T-helper 1 cell treated with Interleukin-12 subunit alpha and Interleukin-12 subunit beta and Interleukin-4 antibody, amounts not matched to agents 30 μg/mL and 1 μg/mL, for 36 hours (primary cell): ENCODE data around the gene CLEC7A.

Experiments used
- H3K27ac Mint-ChIP-seq: one replicate; pipeline ENCODE4 v1.8.0; 2021; ENCODE audit warnings: mild to moderate bottlenecking, mixed read lengths
- H3K27me3 Mint-ChIP-seq: one replicate; pipeline ENCODE4 v1.8.0; 2021; ENCODE audit warnings: low read depth, mixed read lengths
- H3K36me3 Mint-ChIP-seq: one replicate; pipeline ENCODE4 v1.8.0; 2021; ENCODE audit warnings: low read depth, mixed read lengths
- H3K4me1 Mint-ChIP-seq: one replicate; pipeline ENCODE4 v1.8.0; 2021; ENCODE audit warnings: low read depth, mixed read lengths
- H3K4me3 Mint-ChIP-seq: one replicate; pipeline ENCODE4 v1.8.0; 2021; ENCODE audit warnings: mild to moderate bottlenecking, moderate library complexity, mixed read lengths
- H3K9me3 Mint-ChIP-seq: one replicate; pipeline ENCODE4 v1.8.0; 2021; ENCODE audit warnings: mixed read lengths

Gene CLEC7A

GRCh38 chr12:10121278-10121677, 8.7 kb downstream of the CLEC7A start:
- no peaks in the 10 kb centered on the region for H3K4me1 Mint-ChIP-seq
- no peaks in the 10 kb centered on the region for H3K9me3 Mint-ChIP-seq
- no peak overlapping the region for H3K27ac Mint-ChIP-seq
- no peaks in the 10 kb centered on the region for H3K36me3 Mint-ChIP-seq
- H3K27me3 Mint-ChIP-seq: peaks cover 32% of the 10 kb centered on the region
- H3K4me3 Mint-ChIP-seq: no peak overlapping the region

- H3K27ac Mint-ChIP-seq: no peak overlapping the region
- H3K27me3 Mint-ChIP-seq: peaks cover 18% of the 10 kb centered on the region
- H3K9me3 Mint-ChIP-seq: no peaks in the 10 kb centered on the region
- no peaks in the 10 kb centered on the region for H3K36me3 Mint-ChIP-seq
- no peak overlapping the region for H3K4me3 Mint-ChIP-seq
- no peaks in the 10 kb centered on the region for H3K4me1 Mint-ChIP-seq
These were observed 10.9 kb downstream of the CLEC7A start for GRCh38 chr12:10119066-10119465.

GRCh38 chr12:10115890-10116289, 14.1 kb downstream of the CLEC7A start:
- Mint-ChIP-seq H3K4me1 (no peaks in the 10 kb centered on the region), H3K27ac (no peak overlapping the region), H3K4me3 (no peak overlapping the region), H3K9me3 (no peaks in the 10 kb centered on the region), H3K27me3 (peaks cover 16% of the 10 kb centered on the region), H3K36me3 (no peaks in the 10 kb centered on the region)

GRCh38 chr12:10115311-10115710, 14.7 kb downstream of the CLEC7A start:
- Mint-ChIP-seq H3K36me3 (no peaks in the 10 kb centered on the region), H3K4me1 (no peaks in the 10 kb centered on the region), H3K4me3 (no peak overlapping the region), H3K27ac (no peak overlapping the region), H3K9me3 (no peaks in the 10 kb centered on the region), H3K27me3 (peaks cover 16% of the 10 kb centered on the region)

- Mint-ChIP-seq H3K27me3 (peaks cover 7% of the 10 kb centered on the region), H3K4me1 (no peaks in the 10 kb centered on the region), H3K9me3 (no peaks in the 10 kb centered on the region)
These were observed 16.1 kb downstream of the CLEC7A start for GRCh38 chr12:10113920-10114319.

GRCh38 chr12:10113075-10113474, 16.9 kb downstream of the CLEC7A start:
- no peaks in the 10 kb centered on the region for H3K4me1 Mint-ChIP-seq
- no peak overlapping the region for H3K4me3 Mint-ChIP-seq
- no peak overlapping the region for H3K27ac Mint-ChIP-seq
- H3K27me3 Mint-ChIP-seq: peaks cover 7% of the 10 kb centered on the region
- H3K36me3 Mint-ChIP-seq: no peaks in the 10 kb centered on the region
- no peaks in the 10 kb centered on the region for H3K9me3 Mint-ChIP-seq

More at GRCh38 chr12:10113920-10114319, 16.1 kb downstream of the CLEC7A start:
- Mint-ChIP-seq H3K27ac (no peak overlapping the region), H3K4me3 (no peak overlapping the region), H3K36me3 (no peaks in the 10 kb centered on the region)

GRCh38 chr12:10111451-10111850, 18.5 kb downstream of the CLEC7A start:
- no peaks in the 10 kb centered on the region for H3K36me3 Mint-ChIP-seq
- H3K27me3 Mint-ChIP-seq: peaks cover 8% of the 10 kb centered on the region
- no peaks in the 10 kb centered on the region for H3K9me3 Mint-ChIP-seq
- no peaks in the 10 kb centered on the region for H3K4me1 Mint-ChIP-seq
- H3K27ac Mint-ChIP-seq: no peak overlapping the region
- H3K4me3 Mint-ChIP-seq: no peak overlapping the region

- Mint-ChIP-seq H3K4me1 (no peaks in the 10 kb centered on the region), H3K36me3 (no peaks in the 10 kb centered on the region), H3K27me3 (peaks cover 17% of the 10 kb centered on the region), H3K4me3 (no peak overlapping the region), H3K27ac (no peak overlapping the region), H3K9me3 (peaks cover 4% of the 10 kb centered on the region)
These were observed 19.6 kb downstream of the CLEC7A start for GRCh38 chr12:10110256-10110844.

GRCh38 chr12:10102322-10102721, 27.7 kb downstream of the CLEC7A start:
- H3K4me3 Mint-ChIP-seq: no peak overlapping the region
- H3K36me3 Mint-ChIP-seq: no peaks in the 10 kb centered on the region
- H3K9me3 Mint-ChIP-seq: peaks cover 11% of the 10 kb centered on the region
- H3K27me3 Mint-ChIP-seq: peaks cover 15% of the 10 kb centered on the region
- no peak overlapping the region for H3K27ac Mint-ChIP-seq
- H3K4me1 Mint-ChIP-seq: no peaks in the 10 kb centered on the region

- Mint-ChIP-seq H3K4me1 (no peaks in the 10 kb centered on the region), H3K27ac (no peak overlapping the region), H3K4me3 (no peak overlapping the region), H3K27me3 (peaks cover 15% of the 10 kb centered on the region), H3K9me3 (peaks cover 11% of the 10 kb centered on the region), H3K36me3 (no peaks in the 10 kb centered on the region)
These were observed 28.3 kb downstream of the CLEC7A start for GRCh38 chr12:10101648-10102220.

GRCh38 chr12:10101042-10101579, 28.9 kb downstream of the CLEC7A start:
- H3K4me3 Mint-ChIP-seq: no peak overlapping the region
- H3K27me3 Mint-ChIP-seq: peaks cover 14% of the 10 kb centered on the region
- no peaks in the 10 kb centered on the region for H3K4me1 Mint-ChIP-seq
- no peak overlapping the region for H3K27ac Mint-ChIP-seq
- peaks cover 11% of the 10 kb centered on the region for H3K9me3 Mint-ChIP-seq
- no peaks in the 10 kb centered on the region for H3K36me3 Mint-ChIP-seq

GRCh38 chr12:10098791-10099190, 31.2 kb downstream of the CLEC7A start, which contains the start of gene CLEC1A:
TSS of gene CLEC1A (minus strand) at chr12:10098985. CDS start at chr12:10098922, 63 bp downstream.
- Mint-ChIP-seq H3K27ac (no peak within 1 kb of the TSS), H3K4me1 (no peaks in the 10 kb centered on the region), H3K9me3 (peaks cover 6% of the 10 kb centered on the region), H3K27me3 (peaks cover 4% of the 10 kb centered on the region), H3K36me3 (no peaks in the 10 kb centered on the region), H3K4me3 (no peak within 1 kb of the TSS)

- no peaks in the 10 kb centered on the region for H3K36me3 Mint-ChIP-seq
- H3K27ac Mint-ChIP-seq: no peak overlapping the region
- no peaks in the 10 kb centered on the region for H3K9me3 Mint-ChIP-seq
- H3K4me3 Mint-ChIP-seq: no peak overlapping the region
- no peaks in the 10 kb centered on the region for H3K4me1 Mint-ChIP-seq
- H3K27me3 Mint-ChIP-seq: no peaks in the 10 kb centered on the region
These were observed 32.5 kb downstream of the CLEC7A start for GRCh38 chr12:10097521-10097920.

GRCh38 chr12:10095971-10096370, 34.0 kb downstream of the CLEC7A start:
- no peak overlapping the region for H3K4me3 Mint-ChIP-seq
- H3K36me3 Mint-ChIP-seq: no peaks in the 10 kb centered on the region
- H3K9me3 Mint-ChIP-seq: no peaks in the 10 kb centered on the region
- H3K27me3 Mint-ChIP-seq: peaks cover 2% of the 10 kb centered on the region
- no peak overlapping the region for H3K27ac Mint-ChIP-seq
- no peaks in the 10 kb centered on the region for H3K4me1 Mint-ChIP-seq

- no peak overlapping the region for H3K27ac Mint-ChIP-seq
- H3K4me3 Mint-ChIP-seq: no peak overlapping the region
- no peaks in the 10 kb centered on the region for H3K36me3 Mint-ChIP-seq
- H3K4me1 Mint-ChIP-seq: peaks cover 2% of the 10 kb centered on the region
- no peaks in the 10 kb centered on the region for H3K9me3 Mint-ChIP-seq
- H3K27me3 Mint-ChIP-seq: peaks cover 10% of the 10 kb centered on the region
These were observed 35.2 kb downstream of the CLEC7A start for GRCh38 chr12:10094646-10095395.
